Tibial nerve (tissue), 4 donors: ENCODE data around the gene GDF9. TPM values are rescaled to one million over a fixed set of nuclear protein-coding genes. Genes with fewer than 3 reads are reported as not detected.

ENCODE experiments used
- DNase-seq, 2 donors: peaks; one replicate each; pipeline ENCODE4 v3.0.0-alpha.2; 2019; ENCODE audit warnings: low spot score in 2 of 2
- H3K27ac ChIP-seq, 4 donors: fragments of 200-600 bp; sonication (generic) in 3 of 4; one replicate each; pipeline ENCODE4 v1.5.1; 2017 to 2019; ENCODE audit warnings: mild to moderate bottlenecking in 1 of 4
- H3K27me3 ChIP-seq, 2 donors: fragments of 200-600 bp; sonication (generic) in 1 of 2; one replicate each; pipeline versions ENCODE4 v1.5.1 to v1.6.0; 2017 to 2019
- H3K36me3 ChIP-seq, 3 donors: fragments of 200-600 bp; sonication (generic); one replicate each; pipeline ENCODE4 v1.5.1; 2018 to 2019
- H3K4me1 ChIP-seq, 4 donors: fragments of 200-600 bp; sonication (generic) in 3 of 4; one replicate each; pipeline ENCODE4 v1.5.1; 2017 to 2019
- H3K4me3 ChIP-seq, 4 donors: fragments of 200-600 bp; sonication (generic) in 3 of 4; one replicate each; pipeline ENCODE4 v1.5.1; 2017 to 2019; ENCODE audit warnings: mild to moderate bottlenecking in 1 of 4, moderate library complexity in 1 of 4
- H3K9me3 ChIP-seq, 4 donors: fragments of 200-600 bp; sonication (generic) in 3 of 4; one replicate each; pipeline ENCODE4 v1.5.1; 2017 to 2019
- EP300 ChIP-seq, 2 donors: sonication (generic); formaldehyde crosslinking; IDR thresholded peaks; one replicate each; pipeline ENCODE4 v1.6.1; 2017; ENCODE audit warnings: antibody characterized with exemption in 2 of 2, mild to moderate bottlenecking in 1 of 2
- POLR2A ChIP-seq, 2 donors: fragments of 450-650 bp; IDR thresholded peaks; one replicate each; pipeline ENCODE4 v1.6.1; 2017; ENCODE audit warnings: antibody characterized with exemption in 2 of 2, mild to moderate bottlenecking in 2 of 2, moderate library complexity in 2 of 2
- WGBS, 2 donors: methylation state at CpG; one replicate each; pipeline ENCODE4 v1.1.5; 2018; 5-methylcytosine and 5-hydroxymethylcytosine counted together
- total RNA-seq, 4 donors: library from RNA; depleted of rRNA; stranded (reverse); fragments of >200 nt; gene quantifications; one replicate each; pipeline ENCODE4 v1.1.0, GENCODE V29; 2016
- TF ChIP-seq, protein P1 (sequence below), 5 experiments: fragments of 200-600 bp in 3 of 5; fragments of 450-650 bp in 2 of 5; sonication (generic) in 3 of 5; IDR thresholded peaks; one replicate each; pipeline ENCODE4 v1.5.1; 2016 to 2019; ENCODE audit warnings: antibody characterized with exemption in 5 of 5, mild to moderate bottlenecking in 3 of 5, moderate library complexity in 2 of 5

GDF9 gene
- total RNA-seq, 4 donors from 2014 or later, result 0.44 to 0.60 TPM; not detected in 2

- no peak for DNase-seq
- Histone ChIP-seq H3K27me3 (no peaks in the 10 kb centered on the region), H3K9me3 (no peaks in the 10 kb centered on the region), H3K36me3 (no peaks in the 10 kb centered on the region), H3K4me3 (no peak overlapping the region), H3K4me1 (no peaks in the 10 kb centered on the region), H3K27ac (peak overlapping the region in 3 of 4 donors; percentile 36 to 56 (median 39))
- 78 to 84% methylated on average over 8 of the region's 8 CpGs for WGBS, 2 donors
- TF ChIP-seq, protein P1, sequence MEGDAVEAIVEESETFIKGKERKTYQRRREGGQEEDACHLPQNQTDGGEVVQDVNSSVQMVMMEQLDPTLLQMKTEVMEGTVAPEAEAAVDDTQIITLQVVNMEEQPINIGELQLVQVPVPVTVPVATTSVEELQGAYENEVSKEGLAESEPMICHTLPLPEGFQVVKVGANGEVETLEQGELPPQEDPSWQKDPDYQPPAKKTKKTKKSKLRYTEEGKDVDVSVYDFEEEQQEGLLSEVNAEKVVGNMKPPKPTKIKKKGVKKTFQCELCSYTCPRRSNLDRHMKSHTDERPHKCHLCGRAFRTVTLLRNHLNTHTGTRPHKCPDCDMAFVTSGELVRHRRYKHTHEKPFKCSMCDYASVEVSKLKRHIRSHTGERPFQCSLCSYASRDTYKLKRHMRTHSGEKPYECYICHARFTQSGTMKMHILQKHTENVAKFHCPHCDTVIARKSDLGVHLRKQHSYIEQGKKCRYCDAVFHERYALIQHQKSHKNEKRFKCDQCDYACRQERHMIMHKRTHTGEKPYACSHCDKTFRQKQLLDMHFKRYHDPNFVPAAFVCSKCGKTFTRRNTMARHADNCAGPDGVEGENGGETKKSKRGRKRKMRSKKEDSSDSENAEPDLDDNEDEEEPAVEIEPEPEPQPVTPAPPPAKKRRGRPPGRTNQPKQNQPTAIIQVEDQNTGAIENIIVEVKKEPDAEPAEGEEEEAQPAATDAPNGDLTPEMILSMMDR (IDR thresholded peaks at IDR 0.05), result no peak
- TF ChIP-seq POLR2A (IDR thresholded peaks at IDR 0.05) (no peak), EP300 (IDR thresholded peaks at IDR 0.05) (no peak)
Measured at GRCh38 chr5:132839426-132840301, 26.6 kb downstream of the GDF9 start.

GRCh38 chr5:132838516-132839282, 27.6 kb downstream of the GDF9 start:
- H3K27ac ChIP-seq, result peak overlapping the region in 3 of 4 donors; percentile 36 to 56 (median 39)
- no peak overlapping the region for H3K4me3 ChIP-seq
- H3K9me3 ChIP-seq, result no peaks in the 10 kb centered on the region
- no peaks in the 10 kb centered on the region for H3K4me1 ChIP-seq
- DNase-seq, result no peak
- no peak for TF ChIP-seq EP300 (IDR thresholded peaks at IDR 0.05)
- TF ChIP-seq, protein P1 (IDR thresholded peaks at IDR 0.05), result no peak
- TF ChIP-seq POLR2A (IDR thresholded peaks at IDR 0.05), result no peak
- 66 to 69% methylated on average over 3 of the region's 3 CpGs for WGBS, 2 donors
- no peaks in the 10 kb centered on the region for H3K27me3 ChIP-seq
- no peaks in the 10 kb centered on the region for H3K36me3 ChIP-seq

- Histone ChIP-seq H3K9me3 (no peaks in the 10 kb centered on the region), H3K36me3 (no peaks in the 10 kb centered on the region), H3K4me1 (no peaks in the 10 kb centered on the region), H3K4me3 (no peak overlapping the region), H3K27me3 (no peaks in the 10 kb centered on the region), H3K27ac (peak overlapping the region in 2 of 4 donors; percentile 4 to 40)
- WGBS, 2 donors, result 77 to 78% methylated on average over 2 of the region's 2 CpGs
- DNase-seq, result no peak
- TF ChIP-seq POLR2A (IDR thresholded peaks at IDR 0.05), result no peak
- TF ChIP-seq, protein P1 (IDR thresholded peaks at IDR 0.05), result no peak
- no peak for TF ChIP-seq EP300 (IDR thresholded peaks at IDR 0.05)
Measured at GRCh38 chr5:132837868-132838267, 28.4 kb downstream of the GDF9 start.

GRCh38 chr5:132836852-132837251, 29.4 kb downstream of the GDF9 start:
- no peaks in the 10 kb centered on the region for H3K27me3 ChIP-seq
- H3K4me3 ChIP-seq, result no peak overlapping the region
- H3K4me1 ChIP-seq, result no peaks in the 10 kb centered on the region
- 96 to 100% methylated on average over 1 of the region's 1 CpG for WGBS, 2 donors
- no peaks in the 10 kb centered on the region for H3K36me3 ChIP-seq
- TF ChIP-seq, protein P1 (IDR thresholded peaks at IDR 0.05), result no peak
- no peak for TF ChIP-seq EP300 (IDR thresholded peaks at IDR 0.05)
- no peak for TF ChIP-seq POLR2A (IDR thresholded peaks at IDR 0.05)
- H3K9me3 ChIP-seq, result no peaks in the 10 kb centered on the region
- H3K27ac ChIP-seq, result no peak overlapping the region
- DNase-seq, result no peak

DNA sequence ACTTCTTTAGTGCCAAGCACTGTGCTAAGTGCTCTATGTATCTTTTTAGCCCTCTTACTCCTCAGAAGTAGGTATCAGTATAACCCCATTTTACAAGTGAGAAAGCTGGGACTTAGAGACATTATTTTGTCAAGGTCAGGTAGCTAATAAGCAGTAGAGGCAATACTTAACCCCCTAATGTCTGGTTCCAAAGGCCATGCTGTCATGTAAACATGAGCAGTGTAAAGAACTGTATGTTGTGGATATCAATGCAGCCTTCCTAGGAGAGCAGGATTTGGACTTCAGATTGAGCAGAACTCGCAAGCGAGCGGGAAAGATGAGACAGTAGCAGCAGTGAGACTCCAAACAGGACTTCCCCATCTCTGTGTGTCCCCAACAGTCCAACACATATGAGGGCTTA, 32.2 kb downstream of the GDF9 start:
- no peaks in the 10 kb centered on the region for H3K36me3 ChIP-seq
- H3K9me3 ChIP-seq, result no peaks in the 10 kb centered on the region
- peaks cover 0 to 15% (median 11%) of the 10 kb centered on the region in 4 donors for H3K4me1 ChIP-seq
- H3K27me3 ChIP-seq, result peaks cover 0 to 19% of the 10 kb centered on the region in 2 donors
- TF ChIP-seq, protein P1 (IDR thresholded peaks at IDR 0.05), result no peak
- no peak for TF ChIP-seq EP300 (IDR thresholded peaks at IDR 0.05)
- TF ChIP-seq POLR2A (IDR thresholded peaks at IDR 0.05), result no peak
- no peak overlapping the region for H3K4me3 ChIP-seq
- DNase-seq, result no peak
- H3K27ac ChIP-seq, result no peak overlapping the region
- WGBS, 2 donors, result 96 to 98% methylated on average over 3 of the region's 3 CpGs
